ENCODE results near the gene DLGAP1. TPM values are rescaled to one million over a fixed set of nuclear protein-coding genes. Genes with fewer than 3 reads are reported as not detected.

DLGAP1 gene
- total RNA-seq, 1 experiment from 2014 or later: 0.39 TPM

GRCh38 chr18:3566851-3567250 is 888.3 kb downstream of the DLGAP1 start:
- DNase-seq (ENCODE audit: low read depth, low spot score) (no peak), ATAC-seq (no peak)
- H3K79me2 ChIP-seq (ENCODE audit: insufficient read depth, low read length): no peaks in the 10 kb centered on the region
- H3K9me2 ChIP-seq (ENCODE audit: insufficient read depth): no peaks in the 10 kb centered on the region
- no peaks in the 10 kb centered on the region for H3K4me1 ChIP-seq (ENCODE audit: control insufficient read depth in 1 of 2, insufficient read depth in 2 of 2, low read length in 2 of 2)
- CTCF ChIA-PET: no interaction called here
- no peak overlapping the region for H3K9ac ChIP-seq (ENCODE audit: low read length)
- no peaks in the 10 kb centered on the region for H3K36me3 ChIP-seq (ENCODE audit: control insufficient read depth in 1 of 2, insufficient read depth in 2 of 2, low read length in 2 of 2)
- H4K20me1 ChIP-seq (ENCODE audit: insufficient read depth): no peaks in the 10 kb centered on the region
- POLR2A ChIA-PET: no interaction called here
- no peak overlapping the region for H3K4me3 ChIP-seq (replicated peaks in 1 of 2; ENCODE audit: low read depth in 1 of 2, low read length in 2 of 2)
- no peaks in the 10 kb centered on the region for H3K27me3 ChIP-seq (ENCODE audit: insufficient read depth, low read length)
- no peak overlapping the region for H3K27ac ChIP-seq (ENCODE audit: low read depth, low read length)
- no TSS peak for BruUV-seq (replicated peaks)
- H3K4me2 ChIP-seq (ENCODE audit: low read length): no peak overlapping the region
- H2AFZ ChIP-seq (ENCODE audit: low read depth, low read length, poor library complexity, severe bottlenecking): no peak overlapping the region
- no peaks in the 10 kb centered on the region for H3K9me3 ChIP-seq (ENCODE audit: control insufficient read depth in 1 of 2, insufficient read depth in 1 of 2, low read depth in 1 of 2, low read length in 2 of 2)
- intact Hi-C loops (cut with micrococcal nuclease): no loop called here
- RAD21 ChIA-PET (ENCODE audit: low non-redundant PET in 1 of 2, low total read pairs in 2 of 2, uncharacterized antibody in 2 of 2, unreplicated experiment in 2 of 2): no interaction called here
- TF ChIP-seq SIN3A (IDR thresholded peaks at IDR 0.05; ENCODE audit: low read depth): no peak
- no peak for TF ChIP-seq EZH2 (IDR thresholded peaks at IDR 0.05)
- no peak for TF ChIP-seq ZFX (IDR thresholded peaks at IDR 0.05)
- no peak for TF ChIP-seq CBX3 (IDR thresholded peaks at IDR 0.05; ENCODE audit: low read depth)
- TF ChIP-seq YY1 (IDR thresholded peaks at IDR 0.05; ENCODE audit: extremely low read depth, insufficient replicate concordance, low read depth, low read length): no peak

- Histone ChIP-seq H3K9me2 (ENCODE audit: insufficient read depth) (no peaks in the 10 kb centered on the region), H3K79me2 (ENCODE audit: insufficient read depth, low read length) (no peaks in the 10 kb centered on the region), H3K27ac (ENCODE audit: low read depth, low read length) (no peak overlapping the region), H3K27me3 (ENCODE audit: insufficient read depth, low read length) (no peaks in the 10 kb centered on the region), H3K4me2 (ENCODE audit: low read length) (no peak overlapping the region), H3K4me1 (ENCODE audit: control insufficient read depth in 1 of 2, insufficient read depth in 2 of 2, low read length in 2 of 2) (no peaks in the 10 kb centered on the region), H4K20me1 (ENCODE audit: insufficient read depth) (no peaks in the 10 kb centered on the region), H3K9me3 (ENCODE audit: control insufficient read depth in 1 of 2, insufficient read depth in 1 of 2, low read depth in 1 of 2, low read length in 2 of 2) (no peaks in the 10 kb centered on the region), H3K36me3 (ENCODE audit: control insufficient read depth in 1 of 2, insufficient read depth in 2 of 2, low read length in 2 of 2) (no peaks in the 10 kb centered on the region), H3K9ac (ENCODE audit: low read length) (no peak overlapping the region), H2AFZ (ENCODE audit: low read depth, low read length, poor library complexity, severe bottlenecking) (no peak overlapping the region), H3K4me3 (replicated peaks in 1 of 2; ENCODE audit: low read depth in 1 of 2, low read length in 2 of 2) (no peak overlapping the region)
- POLR2A ChIA-PET: no interaction called here
- intact Hi-C loops (cut with micrococcal nuclease): loop anchor here (5.0 kb wide), 2 partner anchors 33 to 68 kb away; no protein-coding TSS in a partner anchor
- TF ChIP-seq EZH2phosphoT487 (IDR thresholded peaks at IDR 0.05; ENCODE audit: borderline replicate concordance): no peak
- no peak for TF ChIP-seq CBX3 (IDR thresholded peaks at IDR 0.05; ENCODE audit: low read depth)
- TF ChIP-seq ZNF274 (IDR thresholded peaks at IDR 0.05; ENCODE audit: low read depth, low read length): no peak
- TF ChIP-seq TCF7L2 (IDR thresholded peaks at IDR 0.05; ENCODE audit: borderline replicate concordance, extremely low read depth, insufficient read depth, insufficient read length): no peak
- no peak for TF ChIP-seq FOSL1 (IDR thresholded peaks at IDR 0.05; ENCODE audit: low read depth)
- no peak for TF ChIP-seq RAD21 (IDR thresholded peaks at IDR 0.05; ENCODE audit: low read depth)
- TF ChIP-seq ATF3 (IDR thresholded peaks at IDR 0.05): no peak
- no peak for TF ChIP-seq ZFX (IDR thresholded peaks at IDR 0.05)
- no peak for TF ChIP-seq REST (IDR thresholded peaks at IDR 0.05; ENCODE audit: low read depth)
- TF ChIP-seq SP1 (IDR thresholded peaks at IDR 0.05; ENCODE audit: low read depth): no peak
- TF ChIP-seq JUND (IDR thresholded peaks at IDR 0.05): no peak
- no peak for TF ChIP-seq MAX (IDR thresholded peaks at IDR 0.05)
- TF ChIP-seq YY1 (IDR thresholded peaks at IDR 0.05; ENCODE audit: extremely low read depth, insufficient replicate concordance, low read depth, low read length): no peak
- CTCF ChIA-PET: no interaction called here
- ATAC-seq: no peak
- RAD21 ChIA-PET (ENCODE audit: low non-redundant PET in 1 of 2, low total read pairs in 2 of 2, uncharacterized antibody in 2 of 2, unreplicated experiment in 2 of 2): no interaction called here
- DNase-seq (ENCODE audit: low read depth, low spot score): no peak
- BruUV-seq (replicated peaks): no TSS peak
These were observed 894.4 kb downstream of the DLGAP1 start for GRCh38 chr18:3560755-3561154.

All from HCT116 (cell line).